ENCODE results near the gene ATP5F1E.

ATP5F1E gene

GRCh38 chr20:58997141-58997770, 34.9 kb downstream of the ATP5F1E start:
- Histone ChIP-seq H3K27me3 (replicated peaks; ENCODE audit: control insufficient read depth, insufficient read depth, low read length) (no peaks in the 10 kb centered on the region), H3K4me3 (replicated peaks; ENCODE audit: low read depth, low read length) (no peak overlapping the region), H3K36me3 (ENCODE audit: control insufficient read depth, insufficient read depth, low read length) (peaks cover 53% of the 10 kb centered on the region)
- no peak for TF ChIP-seq CTCF (IDR thresholded peaks at IDR 0.05; ENCODE audit: insufficient read depth, low read length, poor library complexity, severe bottlenecking)
- DNase-seq (ENCODE audit: extremely low read depth, insufficient read length): no peak

GRCh38 chr20:58996226-58996611, 35.9 kb downstream of the ATP5F1E start:
- no peak for TF ChIP-seq CTCF (IDR thresholded peaks at IDR 0.05; ENCODE audit: insufficient read depth, low read length, poor library complexity, severe bottlenecking)
- Histone ChIP-seq H3K36me3 (ENCODE audit: control insufficient read depth, insufficient read depth, low read length) (peaks cover 43% of the 10 kb centered on the region), H3K4me3 (replicated peaks; ENCODE audit: low read depth, low read length) (no peak overlapping the region), H3K27me3 (replicated peaks; ENCODE audit: control insufficient read depth, insufficient read depth, low read length) (no peaks in the 10 kb centered on the region)
- DNase-seq (ENCODE audit: extremely low read depth, insufficient read length): no peak

GRCh38 chr20:58995461-58996225, 36.5 kb downstream of the ATP5F1E start:
- no peak for DNase-seq (ENCODE audit: extremely low read depth, insufficient read length)
- Histone ChIP-seq H3K27me3 (replicated peaks; ENCODE audit: control insufficient read depth, insufficient read depth, low read length) (no peaks in the 10 kb centered on the region), H3K36me3 (ENCODE audit: control insufficient read depth, insufficient read depth, low read length) (peaks cover 43% of the 10 kb centered on the region), H3K4me3 (replicated peaks; ENCODE audit: low read depth, low read length) (no peak overlapping the region)
- TF ChIP-seq CTCF (IDR thresholded peaks at IDR 0.05; ENCODE audit: insufficient read depth, low read length, poor library complexity, severe bottlenecking): no peak

- no peak for DNase-seq (ENCODE audit: extremely low read depth, insufficient read length)
- TF ChIP-seq CTCF (IDR thresholded peaks at IDR 0.05; ENCODE audit: insufficient read depth, low read length, poor library complexity, severe bottlenecking): no peak
- no peaks in the 10 kb centered on the region for H3K27me3 ChIP-seq (replicated peaks; ENCODE audit: control insufficient read depth, insufficient read depth, low read length)
- peaks cover 43% of the 10 kb centered on the region for H3K36me3 ChIP-seq (ENCODE audit: control insufficient read depth, insufficient read depth, low read length)
- no peak overlapping the region for H3K4me3 ChIP-seq (replicated peaks; ENCODE audit: low read depth, low read length)
Measured at GRCh38 chr20:58994390-58995159, 37.6 kb downstream of the ATP5F1E start.

- no peak for TF ChIP-seq CTCF (IDR thresholded peaks at IDR 0.05; ENCODE audit: insufficient read depth, low read length, poor library complexity, severe bottlenecking)
- Histone ChIP-seq H3K4me3 (replicated peaks; ENCODE audit: low read depth, low read length) (no peak overlapping the region), H3K27me3 (replicated peaks; ENCODE audit: control insufficient read depth, insufficient read depth, low read length) (no peaks in the 10 kb centered on the region), H3K36me3 (ENCODE audit: control insufficient read depth, insufficient read depth, low read length) (peaks cover 42% of the 10 kb centered on the region)
- no peak for DNase-seq (ENCODE audit: extremely low read depth, insufficient read length)
Measured at GRCh38 chr20:58993332-58994248, 38.5 kb downstream of the ATP5F1E start.

Measured in GM06990 (cell line).